ENCODE data around the gene IFNGR2.
A peak's percentile ranks its signal among the peaks of the same experiment; 100 is the strongest.

IFNGR2 gene

GRCh38 chr21:33430858-33431257, 27.6 kb downstream of the IFNGR2 start:
- Histone ChIP-seq H3K36me3 (peaks cover 92 to 99% (median 95%) of the 10 kb centered on the region in 11 experiments), H3K9ac (peak overlapping the region in 2 of 11 experiments; percentile 19 to 39; a peak in 3 of 22 replicates), H3K4me3 (no peak overlapping the region), H4K20me1 (peaks cover 0 to 97% (median 11%) of the 10 kb centered on the region in 11 experiments; a peak in 14 of 22 replicates), H3K27me3 (no peaks in the 10 kb centered on the region), H3K27ac (peak overlapping the region in 3 of 11 experiments; percentile 14 to 86 (median 71); a peak in 4 of 22 replicates), H3K9me3 (replicated peaks in 1 of 11) (no peaks in the 10 kb centered on the region), H3K4me2 (peak overlapping the region in 5 of 11 experiments; percentile 70 to 96 (median 95); a peak in 9 of 22 replicates), H3K4me1 (peaks cover 43 to 98% (median 80%) of the 10 kb centered on the region in 10 experiments)
- no peak for TF ChIP-seq Cebpa-rat (IDR thresholded peaks at IDR 0.05)

DNA sequence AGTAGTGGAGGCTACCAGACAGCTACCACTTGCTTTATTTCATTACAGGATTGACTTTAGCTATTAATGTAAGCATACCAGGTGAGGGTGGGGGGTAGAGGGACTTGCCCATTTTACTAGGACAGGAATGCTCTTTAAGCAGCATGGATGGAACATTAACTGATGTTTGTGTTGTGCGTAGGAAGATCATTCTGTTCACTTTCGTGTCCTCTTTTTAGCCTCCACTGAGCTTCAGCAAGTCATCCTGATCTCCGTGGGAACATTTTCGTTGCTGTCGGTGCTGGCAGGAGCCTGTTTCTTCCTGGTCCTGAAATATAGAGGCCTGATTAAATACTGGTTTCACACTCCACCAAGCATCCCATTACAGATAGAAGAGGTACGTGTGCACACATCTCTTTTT, 29.3 kb downstream of the IFNGR2 start:
- Histone ChIP-seq H3K4me3 (peak overlapping the region in 4 of 10 experiments; percentile 24 to 38 (median 32); a peak in 4 of 20 replicates), H3K9ac (peak overlapping the region in 6 of 11 experiments; percentile 18 to 58 (median 40); a peak in 4 of 22 replicates), H4K20me1 (peaks cover 0 to 92% (median 7%) of the 10 kb centered on the region in 11 experiments; a peak in 11 of 22 replicates), H3K27ac (peak overlapping the region in 10 of 11 experiments; percentile 20 to 91 (median 81); a peak in 17 of 22 replicates), H3K4me1 (peaks cover 54 to 100% (median 92%) of the 10 kb centered on the region in 10 experiments), H3K27me3 (no peaks in the 10 kb centered on the region), H3K9me3 (replicated peaks in 1 of 11) (no peaks in the 10 kb centered on the region), H3K36me3 (peaks cover 92 to 99% (median 95%) of the 10 kb centered on the region in 11 experiments), H3K4me2 (peak overlapping the region in 10 of 11 experiments; percentile 48 to 96 (median 91); a peak in 19 of 22 replicates)
- no peak for TF ChIP-seq Cebpa-rat (IDR thresholded peaks at IDR 0.05)

DNA sequence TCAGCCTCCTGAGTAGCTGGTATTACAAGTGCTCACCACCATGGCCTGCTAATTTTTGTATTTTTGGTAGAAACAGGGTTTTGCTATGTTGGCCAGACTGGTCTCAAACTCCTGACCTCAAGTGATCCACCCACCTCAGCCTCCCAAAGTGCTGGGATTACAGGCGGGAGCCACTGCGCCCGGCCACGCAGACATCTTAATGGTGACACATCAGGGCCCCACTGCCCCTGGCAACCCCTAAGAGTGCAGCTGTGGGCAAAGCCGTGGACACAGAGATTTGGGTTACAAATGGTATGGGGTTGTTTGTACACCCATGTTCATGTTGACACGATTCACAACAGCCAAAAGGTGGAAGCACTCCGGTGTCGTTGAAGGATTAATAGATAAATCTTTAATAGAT, 29.8 kb downstream of the IFNGR2 start:
- peaks cover 92 to 99% (median 95%) of the 10 kb centered on the region in 11 experiments for H3K36me3 ChIP-seq
- H3K27ac ChIP-seq, result peak overlapping the region; percentile 20 to 91 (median 81); a peak in 20 of 22 replicates
- peak overlapping the region in 3 of 10 experiments; percentile 27 to 38 (median 36); a peak in 4 of 20 replicates for H3K4me3 ChIP-seq
- H4K20me1 ChIP-seq, result peaks cover 0 to 92% (median 7%) of the 10 kb centered on the region in 11 experiments; a peak in 10 of 22 replicates
- peaks cover 59 to 100% (median 93%) of the 10 kb centered on the region in 10 experiments for H3K4me1 ChIP-seq
- H3K9ac ChIP-seq, result peak overlapping the region in 6 of 11 experiments; percentile 18 to 58 (median 39); a peak in 10 of 22 replicates
- H3K9me3 ChIP-seq (replicated peaks in 1 of 11), result no peaks in the 10 kb centered on the region
- H3K27me3 ChIP-seq, result no peaks in the 10 kb centered on the region
- no peak for TF ChIP-seq Cebpa-rat (IDR thresholded peaks at IDR 0.05)
- peak overlapping the region; percentile 22 to 96 (median 89) for H3K4me2 ChIP-seq

DNA sequence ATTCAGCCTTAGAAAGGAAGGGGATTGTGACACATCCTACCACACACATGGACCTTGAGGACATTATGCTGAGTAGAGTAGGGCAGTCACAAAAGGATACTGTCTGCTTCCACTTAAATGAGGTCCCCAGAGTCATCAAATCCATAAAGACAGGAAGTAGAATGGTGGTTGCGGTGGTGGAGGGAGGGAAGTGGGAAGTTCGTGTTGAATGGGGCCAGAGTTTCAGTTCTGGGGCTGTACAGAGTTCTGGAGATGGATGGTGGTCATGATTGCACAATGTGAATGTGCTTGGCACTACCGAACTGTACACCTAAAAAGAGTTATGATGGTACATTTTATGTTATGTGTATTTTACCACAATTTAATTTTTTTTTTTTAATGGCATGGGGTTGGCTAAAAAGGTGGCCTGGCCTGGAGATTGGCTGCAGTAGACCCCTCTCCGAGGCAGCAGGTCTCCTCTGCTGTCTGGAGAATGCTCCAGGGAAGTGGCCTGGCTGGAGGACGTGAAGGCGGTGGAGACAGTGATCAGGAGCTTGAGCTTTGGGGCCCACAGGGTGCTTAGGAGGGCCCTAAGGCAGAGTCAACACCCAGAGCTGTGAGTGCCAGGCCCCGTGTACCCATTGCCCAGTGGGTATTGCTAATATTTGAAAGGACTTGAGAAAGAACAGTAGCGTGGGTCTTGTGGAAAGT, 30.4 kb downstream of the IFNGR2 start:
- peak overlapping the region in 9 of 11 experiments; percentile 6 to 72 (median 64); a peak in 16 of 22 replicates for H3K9ac ChIP-seq
- peak overlapping the region in 7 of 10 experiments; percentile 14 to 59 (median 37); a peak in 11 of 20 replicates for H3K4me3 ChIP-seq
- H3K27ac ChIP-seq, result peak overlapping the region; percentile 31 to 91 (median 81); a peak in 21 of 22 replicates
- H3K4me2 ChIP-seq, result peak overlapping the region; percentile 22 to 96 (median 89)
- peak in 10 of 11 experiments; percentile 31 to 93 (median 82); a peak in 18 of 22 replicates for TF ChIP-seq Cebpa-rat (IDR thresholded peaks at IDR 0.05)
- H3K27me3 ChIP-seq, result no peaks in the 10 kb centered on the region
- H3K9me3 ChIP-seq (replicated peaks in 1 of 11), result no peaks in the 10 kb centered on the region
- peaks cover 92 to 99% (median 95%) of the 10 kb centered on the region in 11 experiments for H3K36me3 ChIP-seq
- peaks cover 54 to 100% (median 88%) of the 10 kb centered on the region in 10 experiments for H3K4me1 ChIP-seq
- peaks cover 0 to 91% (median 3%) of the 10 kb centered on the region in 11 experiments; a peak in 9 of 22 replicates for H4K20me1 ChIP-seq

DNA sequence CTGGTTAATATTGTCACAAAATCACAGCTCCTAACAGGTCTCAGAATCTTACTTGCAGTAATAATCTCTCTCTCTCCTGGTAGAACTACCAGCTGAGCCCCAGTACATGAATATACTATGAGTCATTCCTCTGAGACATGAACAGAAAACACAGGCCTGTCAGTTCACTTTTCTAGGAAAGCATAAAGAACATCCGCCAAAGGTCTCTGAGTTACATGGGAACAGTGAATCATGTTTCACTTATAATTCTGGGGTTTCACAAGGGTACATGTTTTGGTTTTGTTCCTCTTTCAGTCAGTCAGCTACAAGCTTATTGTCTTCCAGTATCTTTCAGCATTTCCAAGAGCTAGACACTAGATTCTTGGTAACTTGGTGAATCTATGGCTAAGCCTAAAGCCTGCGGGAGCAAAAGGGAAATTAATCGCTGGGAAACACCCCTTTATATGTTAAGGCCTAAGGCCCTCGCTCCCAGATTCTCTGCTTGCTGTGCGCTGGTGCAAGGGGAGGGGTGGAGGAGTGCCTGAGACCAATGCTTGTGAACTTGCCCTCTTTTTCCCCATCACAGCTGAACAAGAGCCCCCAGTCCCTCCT, 31.7 kb downstream of the IFNGR2 start:
- Histone ChIP-seq H3K27me3 (no peaks in the 10 kb centered on the region), H4K20me1 (peaks cover 0 to 80% (median 0%) of the 10 kb centered on the region in 11 experiments; a peak in 8 of 22 replicates), H3K4me3 (peak overlapping the region in 1 of 10 experiments; percentile 43; a peak in 3 of 20 replicates), H3K9ac (peak overlapping the region in 10 of 11 experiments; percentile 38 to 78 (median 68); a peak in 19 of 22 replicates), H3K4me2 (peak overlapping the region in 10 of 11 experiments; percentile 48 to 96 (median 91); a peak in 19 of 22 replicates), H3K36me3 (peaks cover 81 to 91% (median 88%) of the 10 kb centered on the region in 11 experiments), H3K4me1 (peaks cover 49 to 100% (median 86%) of the 10 kb centered on the region in 10 experiments), H3K9me3 (replicated peaks in 1 of 11) (no peaks in the 10 kb centered on the region), H3K27ac (peak overlapping the region; percentile 56 to 91 (median 81))
- 0 out of 22 replicates have a peak, but pooled peaks of 1 of the 11 experiments have one; percentile 50 for TF ChIP-seq Cebpa-rat (IDR thresholded peaks at IDR 0.05)

DNA sequence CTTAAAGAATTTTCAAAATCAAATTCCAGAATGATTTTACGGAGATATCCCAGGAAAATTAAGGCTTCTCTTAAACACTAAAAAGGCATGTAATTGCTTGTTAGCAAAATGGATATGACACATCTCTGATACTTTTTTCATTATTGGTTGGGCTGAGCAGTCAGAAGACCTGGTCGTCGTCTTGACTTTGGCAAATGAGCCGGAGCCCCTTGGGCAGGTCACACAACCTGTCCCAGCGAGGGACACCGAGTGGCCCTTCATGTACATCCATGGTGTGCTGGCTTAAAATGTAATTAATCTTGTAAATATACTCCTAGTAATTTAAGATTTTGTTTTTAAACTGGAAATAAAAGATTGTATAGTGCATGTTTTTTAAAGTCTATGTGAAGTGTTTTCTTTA, 33.9 kb downstream of the IFNGR2 start:
- Histone ChIP-seq H3K4me1 (peaks cover 69 to 100% (median 92%) of the 10 kb centered on the region in 10 experiments), H3K4me2 (peak overlapping the region in 10 of 11 experiments; percentile 14 to 96 (median 56); a peak in 16 of 22 replicates), H3K27ac (peak overlapping the region in 4 of 11 experiments; percentile 6 to 34 (median 31); a peak in 4 of 22 replicates), H3K4me3 (no peak overlapping the region), H3K27me3 (no peaks in the 10 kb centered on the region), H3K9ac (no peak overlapping the region; a peak in 1 of 22 replicates), H4K20me1 (peaks cover 0 to 57% (median 0%) of the 10 kb centered on the region in 11 experiments; a peak in 7 of 22 replicates), H3K36me3 (peaks cover 59 to 70% (median 65%) of the 10 kb centered on the region in 11 experiments), H3K9me3 (replicated peaks in 1 of 11) (no peaks in the 10 kb centered on the region)
- TF ChIP-seq Cebpa-rat (IDR thresholded peaks at IDR 0.05), result no peak

DNA sequence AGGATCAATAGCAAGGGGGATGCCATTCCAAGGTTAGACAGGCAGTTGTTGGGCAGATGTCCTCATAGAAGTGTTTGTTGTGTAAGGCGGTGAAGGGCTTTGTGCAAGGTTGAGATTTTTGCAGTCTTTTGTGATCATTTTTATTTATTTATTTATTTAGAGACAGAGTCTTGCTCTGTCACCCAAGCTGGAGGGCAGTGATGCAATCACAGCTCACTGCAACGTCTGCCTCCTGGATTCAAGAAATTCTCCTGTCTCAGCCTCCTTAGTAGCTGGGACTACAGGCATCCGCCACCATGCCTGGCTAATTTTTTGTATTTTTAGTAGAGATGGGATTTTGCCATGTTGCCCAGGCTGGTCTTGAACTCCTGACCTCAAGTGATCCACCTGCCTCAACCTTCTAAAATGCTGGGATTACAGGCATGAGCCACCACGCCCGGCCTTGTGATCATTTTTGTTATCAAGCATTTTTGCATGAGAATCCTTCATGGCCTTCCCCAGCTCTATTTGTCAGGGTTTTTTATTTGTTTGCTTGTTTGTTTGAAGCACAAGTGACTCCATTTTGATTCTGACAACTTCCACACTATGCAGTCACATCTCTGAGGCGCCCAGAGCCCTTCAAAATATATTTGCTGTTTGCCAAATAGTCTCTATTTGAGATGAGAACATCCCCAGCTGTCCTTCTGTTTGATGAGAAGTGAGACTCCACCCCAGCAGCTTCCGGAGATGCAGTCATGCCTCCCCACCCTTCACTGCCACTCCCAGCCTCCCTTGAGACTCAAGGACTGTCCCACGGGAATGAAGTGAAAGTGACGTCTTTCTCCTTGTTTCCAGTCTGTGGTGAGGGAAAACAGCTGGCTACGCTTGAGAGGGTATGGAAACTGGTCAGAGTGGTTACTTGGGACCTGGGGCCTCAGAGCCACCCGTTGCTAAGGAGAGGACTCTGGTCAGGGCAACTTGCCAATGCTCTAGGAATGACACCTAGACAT, 38.6 kb downstream of the IFNGR2 start:
- Histone ChIP-seq H3K4me1 (peaks cover 63 to 92% (median 74%) of the 10 kb centered on the region in 10 experiments), H3K4me3 (no peak overlapping the region), H3K9ac (peak overlapping the region; percentile 1 to 60 (median 53); a peak in 18 of 22 replicates), H4K20me1 (peaks cover 0 to 19% (median 0%) of the 10 kb centered on the region in 11 experiments; a peak in 5 of 22 replicates), H3K36me3 (peaks cover 17 to 31% (median 22%) of the 10 kb centered on the region in 11 experiments), H3K9me3 (replicated peaks in 1 of 11) (no peaks in the 10 kb centered on the region), H3K27ac (peak overlapping the region; percentile 26 to 76 (median 65); a peak in 21 of 22 replicates), H3K27me3 (no peaks in the 10 kb centered on the region), H3K4me2 (peak overlapping the region; percentile 73 to 86 (median 79))
- TF ChIP-seq Cebpa-rat (IDR thresholded peaks at IDR 0.05), result peak in 4 of 11 experiments; percentile 19 to 70 (median 62); a peak in 5 of 22 replicates

Data from BLaER1 treated with 17β-estradiol and CSF1 and Interleukin-3, amounts not matched to agents 10 nM and 100 nM (cell line).